DOHH2 (cell line): ENCODE measurements around the gene SSUH2.

Experiments
- H3F3A ChIP-seq: fragments of 200-600 bp; sonication (generic), shearing (Covaris generic); 2 replicates; pipeline ENCODE4 v1.6.0; 2016; ENCODE audit warnings: antibody characterized with exemption, mild to moderate bottlenecking; ENCODE audit not compliant: control insufficient read depth, insufficient read depth
- H3K27ac ChIP-seq: fragments of 200-600 bp; sonication (generic); 2 replicates; pipeline ENCODE4 v1.5.1; 2014; ENCODE audit warnings: low read depth, mild to moderate bottlenecking, low read length, moderate library complexity
- H3K27me3 ChIP-seq: fragments of 200-600 bp; sonication (generic); 2 replicates; pipeline ENCODE4 v1.6.1; 2014; ENCODE audit warnings: mild to moderate bottlenecking, low read length, mixed read lengths; ENCODE audit not compliant: control insufficient read depth
- H3K36me3 ChIP-seq: fragments of 200-600 bp; sonication (generic); 2 replicates; pipeline ENCODE4 v1.6.1; 2014; ENCODE audit warnings: mild to moderate bottlenecking, low read length, moderate library complexity, mixed read lengths; ENCODE audit not compliant: control insufficient read depth
- H3K4me1 ChIP-seq: fragments of 200-600 bp; sonication (generic); 2 replicates; pipeline ENCODE4 v1.6.1; 2014; ENCODE audit warnings: mild to moderate bottlenecking, low read length, mixed read lengths; ENCODE audit not compliant: control insufficient read depth
- H3K4me2 ChIP-seq: fragments of 200-600 bp; sonication (generic); 2 replicates; pipeline ENCODE4 v1.6.0; 2014; ENCODE audit warnings: mild to moderate bottlenecking, low read length, moderate library complexity
- H3K4me3 ChIP-seq: fragments of 200-600 bp; sonication (generic); 2 replicates; pipeline ENCODE4 v1.5.1; 2014; ENCODE audit warnings: mild to moderate bottlenecking, low read length, mixed read lengths
- H3K79me2 ChIP-seq: fragments of 200-600 bp; sonication (generic); 2 replicates; pipeline ENCODE4 v1.6.1; 2014; ENCODE audit warnings: mild to moderate bottlenecking, low read length, mixed read lengths; ENCODE audit not compliant: control insufficient read depth
- H3K9me2 ChIP-seq: fragments of 200-600 bp; sonication (generic); replicated peaks from 2 replicates; pipeline ENCODE4 v1.6.1; 2014; ENCODE audit warnings: mild to moderate bottlenecking, low read length, mixed read lengths; ENCODE audit not compliant: control insufficient read depth
- H3K9me3 ChIP-seq: fragments of 200-600 bp; sonication (generic); 2 replicates; pipeline ENCODE4 v1.6.1; 2014; ENCODE audit warnings: antibody characterized with exemption, low read length, mixed read lengths; ENCODE audit not compliant: control insufficient read depth, insufficient read depth
- H4K20me1 ChIP-seq: fragments of 200-600 bp; sonication (generic); 2 replicates; pipeline ENCODE4 v1.6.0; 2014; ENCODE audit warnings: low read depth, mild to moderate bottlenecking, antibody characterized with exemption, low read length, moderate library complexity; ENCODE audit not compliant: control insufficient read depth, insufficient read depth
- EZH2phosphoT487 ChIP-seq: fragments of 200-600 bp; sonication (generic); IDR thresholded peaks from 2 replicates; pipeline ENCODE4 v1.6.1; 2017; ENCODE audit warnings: borderline replicate concordance, mild to moderate bottlenecking, antibody characterized with exemption, low read length, moderate library complexity, mixed read lengths
- TF ChIP-seq, protein P1 (sequence below): fragments of 200-600 bp; sonication (generic); IDR thresholded peaks from one replicate; pipeline ENCODE4 v1.5.1; 2014; ENCODE audit warnings: antibody characterized with exemption, mild to moderate bottlenecking, low read depth, low read length; ENCODE audit not compliant: poor library complexity, severe bottlenecking

Gene SSUH2

DNA sequence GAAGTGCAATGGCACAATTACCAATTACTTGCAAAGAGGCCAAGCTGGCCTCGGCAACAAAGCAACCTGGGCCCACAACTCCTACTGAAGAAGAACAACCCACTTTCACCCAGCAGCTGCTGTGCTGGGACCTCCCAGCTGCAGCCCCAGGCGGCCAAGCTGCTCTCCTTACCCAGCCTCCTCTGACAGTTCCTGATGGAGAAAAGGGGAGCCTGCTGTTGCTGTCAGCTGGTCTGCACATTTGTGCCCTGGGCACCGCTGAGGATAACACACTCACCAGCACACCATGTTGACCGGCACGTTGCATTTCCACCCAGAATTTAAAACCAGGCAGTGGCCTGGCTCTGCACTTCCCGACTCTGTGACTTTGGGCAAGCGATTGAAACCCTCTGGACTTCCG is 33.6 kb downstream of the SSUH2 start:
- no peak overlapping the region for H3K4me3 ChIP-seq
- no peaks in the 10 kb centered on the region for H3K36me3 ChIP-seq
- TF ChIP-seq, protein P1, sequence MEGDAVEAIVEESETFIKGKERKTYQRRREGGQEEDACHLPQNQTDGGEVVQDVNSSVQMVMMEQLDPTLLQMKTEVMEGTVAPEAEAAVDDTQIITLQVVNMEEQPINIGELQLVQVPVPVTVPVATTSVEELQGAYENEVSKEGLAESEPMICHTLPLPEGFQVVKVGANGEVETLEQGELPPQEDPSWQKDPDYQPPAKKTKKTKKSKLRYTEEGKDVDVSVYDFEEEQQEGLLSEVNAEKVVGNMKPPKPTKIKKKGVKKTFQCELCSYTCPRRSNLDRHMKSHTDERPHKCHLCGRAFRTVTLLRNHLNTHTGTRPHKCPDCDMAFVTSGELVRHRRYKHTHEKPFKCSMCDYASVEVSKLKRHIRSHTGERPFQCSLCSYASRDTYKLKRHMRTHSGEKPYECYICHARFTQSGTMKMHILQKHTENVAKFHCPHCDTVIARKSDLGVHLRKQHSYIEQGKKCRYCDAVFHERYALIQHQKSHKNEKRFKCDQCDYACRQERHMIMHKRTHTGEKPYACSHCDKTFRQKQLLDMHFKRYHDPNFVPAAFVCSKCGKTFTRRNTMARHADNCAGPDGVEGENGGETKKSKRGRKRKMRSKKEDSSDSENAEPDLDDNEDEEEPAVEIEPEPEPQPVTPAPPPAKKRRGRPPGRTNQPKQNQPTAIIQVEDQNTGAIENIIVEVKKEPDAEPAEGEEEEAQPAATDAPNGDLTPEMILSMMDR, result no peak
- no peak for TF ChIP-seq EZH2phosphoT487

DNA sequence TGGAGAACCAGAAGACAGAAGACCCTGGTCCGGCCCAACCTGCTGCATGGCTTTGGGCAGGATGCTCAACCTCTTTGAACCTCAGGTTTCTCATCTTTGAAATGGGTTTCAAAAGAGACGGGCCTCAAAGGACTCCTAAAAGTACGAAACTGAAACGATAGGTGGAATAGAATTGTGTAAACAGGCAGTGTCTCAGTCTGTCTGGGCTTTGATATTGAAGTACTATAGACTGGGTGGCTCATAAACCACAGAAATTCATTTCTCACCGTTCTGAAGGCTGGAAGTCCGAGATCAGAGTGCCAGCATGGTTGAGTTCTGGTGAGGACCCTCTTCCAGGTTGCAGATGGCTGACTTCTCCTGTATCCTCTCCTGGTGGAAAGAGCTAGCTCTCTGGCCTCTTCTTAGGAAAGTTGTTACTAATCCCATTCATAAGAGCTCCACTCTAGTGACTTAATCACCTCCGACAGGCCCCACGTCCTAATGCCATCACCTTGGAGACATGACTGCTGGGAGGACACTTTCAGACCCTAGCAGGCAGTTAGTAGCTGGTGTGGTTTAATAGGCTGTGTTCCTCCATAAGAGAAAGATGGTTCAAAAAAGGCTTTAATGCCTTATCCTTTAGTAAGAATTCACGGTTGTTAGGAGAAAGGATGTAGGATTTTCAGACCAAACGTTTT is 35.7 kb downstream of the SSUH2 start:
- H3K27ac ChIP-seq, result no peak overlapping the region
- no peaks in the 10 kb centered on the region for H3F3A ChIP-seq
- no peaks in the 10 kb centered on the region for H3K4me1 ChIP-seq
- TF ChIP-seq EZH2phosphoT487, result no peak
- TF ChIP-seq, protein P1, result no peak
- H3K4me2 ChIP-seq, result no peak overlapping the region
- H4K20me1 ChIP-seq, result no peaks in the 10 kb centered on the region
- no peaks in the 10 kb centered on the region for H3K9me2 ChIP-seq
- no peaks in the 10 kb centered on the region for H3K9me3 ChIP-seq
- H3K79me2 ChIP-seq, result no peaks in the 10 kb centered on the region
- no peaks in the 10 kb centered on the region for H3K27me3 ChIP-seq
- no peaks in the 10 kb centered on the region for H3K36me3 ChIP-seq
- H3K4me3 ChIP-seq, result no peak overlapping the region

More for the DNA sequence above, 33.6 kb downstream of the SSUH2 start:
- H4K20me1 ChIP-seq, result no peaks in the 10 kb centered on the region
- no peaks in the 10 kb centered on the region for H3K27me3 ChIP-seq
- H3F3A ChIP-seq, result no peaks in the 10 kb centered on the region
- H3K27ac ChIP-seq, result no peak overlapping the region
- H3K79me2 ChIP-seq, result no peaks in the 10 kb centered on the region
- no peak overlapping the region for H3K4me2 ChIP-seq
- H3K9me3 ChIP-seq, result no peaks in the 10 kb centered on the region
- H3K4me1 ChIP-seq, result no peaks in the 10 kb centered on the region
- H3K9me2 ChIP-seq, result no peaks in the 10 kb centered on the region

DNA sequence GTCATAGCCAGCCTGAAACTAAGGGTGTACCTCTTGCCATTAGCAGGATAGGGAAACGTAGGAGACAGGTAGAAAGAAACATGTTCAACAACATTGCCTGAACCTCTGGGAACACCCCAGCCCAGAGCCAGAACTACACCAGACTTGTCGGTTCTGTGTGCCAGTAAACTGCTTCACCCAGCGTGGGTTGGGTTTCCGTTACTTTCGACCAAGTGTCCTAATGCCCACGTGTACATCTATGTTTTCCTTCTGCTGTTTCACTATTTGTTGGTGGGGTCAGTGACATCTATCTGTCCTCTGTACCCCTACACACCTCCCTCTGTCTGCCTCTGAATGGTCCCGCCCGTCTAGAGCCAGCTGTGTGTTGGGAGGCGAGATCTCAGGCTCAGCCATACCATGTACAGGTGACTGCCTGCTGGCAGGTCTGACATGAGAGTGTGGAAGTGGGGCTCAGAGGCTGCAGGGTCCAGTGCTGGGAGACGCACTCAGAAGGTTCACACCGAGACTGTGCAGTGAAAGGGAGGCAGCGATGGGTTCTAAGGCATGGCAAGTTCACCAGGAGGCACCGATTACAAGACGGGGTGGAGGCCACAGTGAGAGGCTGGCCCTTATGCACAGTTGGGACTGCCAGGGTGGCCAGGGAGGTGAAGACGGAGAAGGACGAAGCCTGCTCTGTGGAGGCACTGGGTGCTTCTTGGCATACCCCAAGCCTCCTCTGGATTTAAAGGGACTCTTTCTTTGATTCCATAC is 36.4 kb downstream of the SSUH2 start:
- Histone ChIP-seq H3K9me2 (no peaks in the 10 kb centered on the region), H4K20me1 (no peaks in the 10 kb centered on the region), H3K4me3 (no peak overlapping the region), H3K4me2 (no peak overlapping the region), H3K27me3 (no peaks in the 10 kb centered on the region), H3K36me3 (no peaks in the 10 kb centered on the region), H3K9me3 (no peaks in the 10 kb centered on the region), H3K79me2 (no peaks in the 10 kb centered on the region), H3K27ac (no peak overlapping the region), H3F3A (no peaks in the 10 kb centered on the region), H3K4me1 (no peaks in the 10 kb centered on the region)
- no peak for TF ChIP-seq EZH2phosphoT487
- TF ChIP-seq, protein P1, result no peak
